GM12801 (cell line): ENCODE results near the gene EPX.

Experiments
- CTCF ChIP-seq: IDR thresholded peaks from one replicate; pipeline ENCODE4 v1.5.1; 2011; ENCODE audit warnings: control low read depth; ENCODE audit not compliant: insufficient read length; ENCODE audit errors: extremely low read depth

The EPX gene

GRCh38 chr17:58238147-58238634, 45.7 kb downstream of the EPX start, which contains the start of gene LPO:
TSS of gene LPO (plus strand) at chr17:58238584. CDS start at chr17:58242980, 4,396 bp downstream.
- no peak for TF ChIP-seq CTCF

- no peak for TF ChIP-seq CTCF
Measured at GRCh38 chr17:58239987-58240386, 47.5 kb downstream of the EPX start.

GRCh38 chr17:58242171-58242784, 49.8 kb downstream of the EPX start:
- TF ChIP-seq CTCF = no peak

GRCh38 chr17:58244963-58245362, 52.4 kb downstream of the EPX start:
- TF ChIP-seq CTCF = no peak

DNA sequence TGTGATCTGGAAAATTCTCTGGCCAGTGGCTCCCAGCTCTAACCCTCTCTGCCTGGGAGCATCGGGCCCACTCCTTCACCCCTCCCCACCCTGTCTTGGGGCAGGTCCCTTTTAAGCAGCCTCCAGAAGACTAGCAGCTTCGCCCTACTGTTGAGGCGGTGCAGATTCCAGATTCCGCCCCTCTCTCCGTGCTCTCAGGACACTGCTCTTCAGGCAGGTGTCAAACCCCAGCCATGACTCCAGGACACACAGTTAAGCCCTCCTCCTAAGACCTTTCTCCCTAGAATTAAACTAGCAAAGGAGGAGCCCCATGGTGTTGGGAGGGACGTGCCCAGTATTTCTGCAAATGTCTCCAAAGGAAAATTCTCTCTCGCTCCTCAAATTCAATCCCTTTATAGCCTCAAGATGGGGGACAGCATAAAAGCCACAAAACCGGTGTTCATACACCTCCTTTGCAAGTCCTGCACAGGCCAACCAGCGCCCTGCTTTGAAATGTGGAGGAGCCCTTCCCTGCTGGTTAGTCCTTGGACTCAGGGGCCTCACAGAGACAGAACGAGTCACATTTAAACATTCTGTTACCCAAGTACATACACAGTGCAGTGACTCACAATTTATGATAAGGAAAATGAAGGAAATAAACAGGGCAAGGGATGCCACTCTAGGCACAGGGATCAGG, 53.0 kb downstream of the EPX start:
- no peak for TF ChIP-seq CTCF

- TF ChIP-seq CTCF = no peak
Measured at GRCh38 chr17:58246104-58246740, 53.7 kb downstream of the EPX start.

GRCh38 chr17:58246781-58247180, 54.3 kb downstream of the EPX start:
- TF ChIP-seq CTCF = no peak
